ENCODE measurements around the gene MELTF.
"Not testable (repeated sequence)": the region's sequence is repeated elsewhere in the genome, so short reads cannot be mapped to it uniquely, and the experiment has no call there.

DNA sequence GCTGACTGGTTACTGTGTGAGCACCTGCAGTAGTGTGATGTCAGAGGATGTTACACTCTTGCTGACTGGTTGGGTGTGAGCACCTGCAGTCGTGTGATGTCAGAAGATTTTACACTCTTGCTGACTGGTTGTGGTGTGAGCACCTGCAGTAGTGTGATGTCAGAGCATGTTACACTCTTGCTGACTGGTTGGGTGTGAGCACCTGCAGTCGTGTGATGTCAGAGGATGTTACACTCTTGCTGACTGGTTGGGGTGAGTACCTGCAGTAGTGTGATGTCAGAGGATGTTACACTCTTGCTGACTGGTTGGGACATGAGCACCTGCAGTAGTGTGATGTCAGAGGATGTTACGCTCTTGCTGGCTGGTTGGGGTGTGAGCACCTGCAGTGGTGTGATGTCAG is 4.1 kb upstream of the MELTF start:
- TF ChIP-seq, protein P1, sequence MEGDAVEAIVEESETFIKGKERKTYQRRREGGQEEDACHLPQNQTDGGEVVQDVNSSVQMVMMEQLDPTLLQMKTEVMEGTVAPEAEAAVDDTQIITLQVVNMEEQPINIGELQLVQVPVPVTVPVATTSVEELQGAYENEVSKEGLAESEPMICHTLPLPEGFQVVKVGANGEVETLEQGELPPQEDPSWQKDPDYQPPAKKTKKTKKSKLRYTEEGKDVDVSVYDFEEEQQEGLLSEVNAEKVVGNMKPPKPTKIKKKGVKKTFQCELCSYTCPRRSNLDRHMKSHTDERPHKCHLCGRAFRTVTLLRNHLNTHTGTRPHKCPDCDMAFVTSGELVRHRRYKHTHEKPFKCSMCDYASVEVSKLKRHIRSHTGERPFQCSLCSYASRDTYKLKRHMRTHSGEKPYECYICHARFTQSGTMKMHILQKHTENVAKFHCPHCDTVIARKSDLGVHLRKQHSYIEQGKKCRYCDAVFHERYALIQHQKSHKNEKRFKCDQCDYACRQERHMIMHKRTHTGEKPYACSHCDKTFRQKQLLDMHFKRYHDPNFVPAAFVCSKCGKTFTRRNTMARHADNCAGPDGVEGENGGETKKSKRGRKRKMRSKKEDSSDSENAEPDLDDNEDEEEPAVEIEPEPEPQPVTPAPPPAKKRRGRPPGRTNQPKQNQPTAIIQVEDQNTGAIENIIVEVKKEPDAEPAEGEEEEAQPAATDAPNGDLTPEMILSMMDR (IDR thresholded peaks at IDR 0.05), result not testable (repeated sequence)
- TF ChIP-seq POLR2A (IDR thresholded peaks at IDR 0.05), result not testable (repeated sequence)

All from Peyer's patch (tissue), 4 donors.